ENCODE results near the gene SPNS2.

Gene SPNS2
- long read RNA-seq, donor 1, transcript SPNS2-201 (13 exons, 3,447 nt) = major isoform, 8 of 8 reads
- long read RNA-seq, donor 1, partial matches to known transcripts = 0 of 8 reads
- long read RNA-seq, donor 1, other reads (novel, unspliced or antisense) = 0 of 8 reads
- long read RNA-seq, donor 2, partial matches to known transcripts = 0 of 4 reads
- long read RNA-seq, donor 2, other reads (novel, unspliced or antisense) = 0 of 4 reads
- long read RNA-seq, donor 3, partial matches to known transcripts = 0 of 4 reads
- long read RNA-seq, donor 3, other reads (novel, unspliced or antisense) = 0 of 4 reads
- long read RNA-seq, donor 4 = 0 reads
- long read RNA-seq, donor 5, transcript SPNS2-201 (13 exons, 3,447 nt) = major isoform, 6 of 6 reads
- long read RNA-seq, donor 5, partial matches to known transcripts = 0 of 6 reads
- long read RNA-seq, donor 5, other reads (novel, unspliced or antisense) = 0 of 6 reads
- long read RNA-seq, donor 6, transcript SPNS2-201 (13 exons, 3,447 nt) = major isoform, 9 of 10 reads
- long read RNA-seq, donor 6, partial matches to known transcripts = 0 of 10 reads
- long read RNA-seq, donor 6, other reads (novel, unspliced or antisense) = 0 of 10 reads
- long read RNA-seq, donor 7 = 0 reads
- long read RNA-seq, donor 8, transcript SPNS2-201 (13 exons, 3,447 nt) = major isoform, 6 of 7 reads
- long read RNA-seq, donor 8, partial matches to known transcripts = 0 of 7 reads
- long read RNA-seq, donor 8, other reads (novel, unspliced or antisense) = 0 of 7 reads

DNA sequence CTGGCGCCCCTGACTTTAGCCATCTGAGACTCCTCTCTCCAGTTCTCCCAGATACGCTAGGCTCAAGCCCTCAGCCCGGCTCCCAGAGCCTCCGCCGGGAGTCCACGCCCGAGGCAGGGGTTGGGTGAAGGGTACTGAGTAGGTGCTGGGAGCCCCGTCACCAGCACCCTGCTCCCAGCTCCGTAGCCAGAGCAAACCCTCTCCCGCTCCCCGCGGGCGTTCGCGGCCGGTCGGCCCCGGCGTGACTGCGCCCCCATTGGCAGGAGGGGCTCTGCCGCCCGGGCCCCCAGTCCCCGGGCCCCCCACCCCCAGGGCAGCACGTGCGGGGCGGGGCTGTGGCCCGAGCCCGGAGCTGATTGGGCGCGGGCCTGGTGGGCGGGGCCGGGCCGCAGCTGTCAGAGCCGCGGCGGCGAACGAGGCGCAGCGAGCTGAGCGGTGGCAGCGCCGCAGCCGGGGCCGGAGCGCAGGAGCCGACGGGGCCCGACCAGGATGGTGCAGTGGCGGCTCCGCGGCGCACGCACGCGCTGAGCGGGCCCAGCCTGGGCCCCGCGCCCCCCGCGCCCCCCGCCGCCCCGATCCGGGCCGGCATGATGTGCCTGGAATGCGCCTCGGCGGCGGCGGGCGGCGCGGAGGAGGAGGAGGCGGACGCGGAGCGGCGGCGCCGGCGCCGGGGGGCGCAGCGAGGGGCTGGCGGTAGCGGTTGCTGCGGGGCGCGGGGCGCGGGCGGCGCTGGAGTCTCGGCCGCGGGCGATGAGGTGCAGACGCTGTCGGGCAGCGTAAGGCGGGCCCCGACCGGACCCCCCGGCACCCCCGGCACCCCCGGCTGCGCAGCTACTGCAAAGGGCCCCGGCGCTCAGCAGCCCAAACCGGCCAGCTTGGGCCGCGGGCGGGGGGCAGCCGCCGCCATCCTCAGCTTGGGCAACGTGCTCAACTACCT lies at the start of gene SPNS2:
TSS of gene SPNS2 (plus strand) at position 421 of the 937 bp plus-strand sequence. CDS start at position 588, 167 bp downstream.
- DNase-seq = peak; percentile 61

DNA sequence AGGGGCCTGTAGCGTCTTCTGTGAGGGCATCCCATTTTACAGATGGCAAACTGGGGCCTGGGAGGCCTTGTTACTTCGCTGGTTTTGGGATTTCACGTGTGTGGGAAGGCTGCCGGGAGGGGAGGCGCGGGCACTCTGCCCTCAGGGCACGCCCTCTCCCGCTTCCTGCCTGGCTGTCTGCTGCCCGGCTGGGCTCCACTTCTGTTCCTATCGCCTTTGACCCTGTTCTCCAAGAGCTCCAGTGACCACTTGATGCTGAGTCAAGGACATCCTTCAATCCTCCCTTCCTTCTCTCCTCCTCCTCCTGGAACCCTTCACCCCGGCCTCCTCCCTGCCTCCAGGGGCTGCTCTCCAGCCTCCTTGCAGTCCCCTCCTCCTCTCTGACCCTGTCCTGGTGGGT lies 48.9 kb upstream of the SPNS2 start:
- DNase-seq = no peak

GRCh38 chr17:4450710-4451316 lies 47.9 kb upstream of the SPNS2 start:
- DNase-seq = no peak

DNA sequence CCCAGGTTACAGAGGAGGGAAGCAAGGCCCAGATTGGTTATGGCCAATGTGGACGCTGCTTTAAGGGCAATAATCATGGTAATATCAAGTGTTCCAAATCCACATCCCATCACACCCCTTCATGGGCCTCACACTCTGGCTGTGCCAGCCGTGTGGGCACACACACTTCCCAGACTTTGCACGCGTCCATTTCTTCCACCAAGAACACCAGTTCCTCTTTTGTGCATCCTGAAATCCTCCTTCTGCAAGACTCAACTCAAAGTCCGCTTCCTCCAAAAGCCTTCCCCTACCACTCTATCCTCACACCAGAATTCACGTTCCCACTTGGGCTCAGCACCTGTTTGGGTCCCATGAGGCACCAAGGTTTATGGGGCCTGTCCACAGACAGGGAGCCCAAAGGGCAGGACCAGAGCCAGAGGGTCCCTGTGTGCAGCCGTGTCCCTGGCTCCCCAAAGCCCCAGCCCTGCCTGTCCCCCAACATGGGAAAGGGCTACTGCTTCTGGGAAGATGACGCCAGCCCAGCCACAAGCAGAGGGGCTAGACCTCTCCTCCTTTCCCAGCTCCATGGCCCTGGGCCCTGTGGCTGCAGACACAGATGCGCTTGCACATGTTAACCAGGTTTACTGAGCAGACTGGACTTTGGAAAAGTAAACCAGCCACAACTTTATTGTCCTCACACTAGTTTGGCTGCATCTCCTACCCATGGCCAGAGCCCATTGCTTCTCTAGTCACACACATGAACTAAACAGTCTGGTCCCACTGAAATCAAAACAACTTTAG lies 44.7 kb upstream of the SPNS2 start:
- no peak for DNase-seq

GRCh38 chr17:4460661-4461060 lies 38.0 kb upstream of the SPNS2 start:
- no peak for DNase-seq

DNA sequence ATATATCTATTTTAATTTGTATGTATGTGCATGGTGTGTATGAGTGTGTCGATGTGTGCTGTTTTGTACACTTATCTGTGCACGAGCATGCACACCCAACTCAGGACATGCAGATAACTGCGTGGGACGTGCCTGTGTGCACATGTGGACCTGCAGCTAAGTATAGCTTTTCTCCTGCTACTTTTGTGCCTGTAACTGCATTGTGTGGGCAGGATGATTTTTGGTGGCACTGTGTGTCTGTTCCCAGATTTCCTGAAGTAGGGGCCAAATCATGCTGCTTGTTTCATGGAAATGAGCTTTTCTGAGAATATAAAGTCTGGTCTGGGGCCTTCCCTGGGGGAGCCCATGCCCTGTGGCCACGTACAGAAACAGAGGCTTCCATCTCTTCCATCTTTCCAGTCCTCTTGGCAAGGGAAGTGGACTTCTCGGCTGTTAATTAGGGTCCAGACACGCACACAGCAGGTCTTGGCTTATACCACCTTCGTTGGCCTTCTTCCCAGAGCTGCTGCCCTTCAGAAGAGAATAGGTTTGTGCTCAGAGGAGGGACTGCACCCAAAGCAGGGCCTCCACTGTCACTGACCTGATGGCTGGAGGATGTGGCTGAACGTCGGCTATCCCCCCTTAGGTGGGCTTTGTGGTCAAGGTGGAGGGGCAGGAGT lies 34.7 kb upstream of the SPNS2 start:
- no peak for DNase-seq

DNA sequence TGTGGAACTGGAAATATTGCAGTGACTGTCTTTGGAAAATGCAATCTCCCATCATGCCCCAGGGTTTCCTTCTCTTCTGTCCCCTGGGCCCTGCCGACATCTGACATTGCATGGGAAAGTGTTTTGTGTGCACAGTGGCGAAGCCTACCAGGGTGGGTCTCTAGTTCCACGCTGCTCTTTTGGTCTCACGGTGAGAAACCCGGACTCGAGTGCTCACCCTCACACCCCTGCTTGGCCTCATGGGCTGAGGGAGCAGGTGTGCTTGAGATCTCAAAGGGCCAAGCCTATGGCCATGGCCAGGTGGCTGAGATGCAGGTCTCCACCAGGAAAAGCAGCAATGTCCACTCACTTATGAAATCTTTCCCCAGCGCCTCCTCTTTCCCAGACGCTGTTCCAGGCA lies 32.9 kb upstream of the SPNS2 start:
- DNase-seq = no peak

GRCh38 chr17:4467287-4467686 lies 31.4 kb upstream of the SPNS2 start:
- DNase-seq = no peak

GRCh38 chr17:4469552-4469951 lies 29.1 kb upstream of the SPNS2 start:
- no peak for DNase-seq

DNA sequence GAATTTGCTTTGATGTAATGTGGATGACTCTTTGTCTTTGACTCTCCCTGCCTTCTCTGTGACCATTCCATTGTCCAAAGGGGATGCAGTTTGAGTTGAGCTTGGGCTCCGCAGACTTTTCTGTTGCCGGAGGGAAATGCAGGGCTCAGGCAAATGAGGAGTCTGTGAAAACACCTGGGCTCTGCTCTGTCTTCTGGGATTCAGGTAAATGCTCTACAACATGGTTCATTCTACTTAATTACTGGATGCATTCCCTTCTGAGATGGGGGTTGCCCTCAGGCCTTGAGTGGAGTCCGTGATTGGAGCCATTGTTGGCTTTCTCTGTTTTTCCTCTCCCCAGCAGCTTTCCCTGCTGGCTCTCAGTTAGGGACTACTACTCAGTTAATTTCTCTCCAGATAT lies 26.4 kb upstream of the SPNS2 start:
- DNase-seq = no peak

DNA sequence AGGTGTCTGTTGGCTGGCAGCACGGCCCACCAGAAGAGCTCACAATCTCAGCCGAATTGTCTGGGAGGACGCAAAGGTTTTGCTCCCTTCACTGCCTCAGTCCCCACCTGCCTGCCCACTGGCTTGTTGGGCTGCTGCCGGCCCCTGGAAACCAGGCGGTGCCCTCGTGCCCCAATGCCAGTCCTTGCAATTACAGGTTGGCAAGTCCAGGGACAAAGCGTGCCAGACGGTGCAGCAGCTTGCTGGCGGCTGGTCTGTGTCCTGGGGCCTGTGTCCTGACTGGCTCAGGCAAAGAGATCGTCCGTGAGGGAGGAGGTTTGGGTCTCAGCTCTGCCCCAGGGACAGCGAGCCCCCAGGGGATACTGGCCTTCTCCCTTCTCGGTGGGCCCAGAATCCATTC lies 24.6 kb upstream of the SPNS2 start:
- no peak for DNase-seq

GRCh38 chr17:4475001-4475400 lies 23.7 kb upstream of the SPNS2 start:
- no peak for DNase-seq

- DNase-seq = no peak
Observed at GRCh38 chr17:4475463-4475862, 23.2 kb upstream of the SPNS2 start.

DNA sequence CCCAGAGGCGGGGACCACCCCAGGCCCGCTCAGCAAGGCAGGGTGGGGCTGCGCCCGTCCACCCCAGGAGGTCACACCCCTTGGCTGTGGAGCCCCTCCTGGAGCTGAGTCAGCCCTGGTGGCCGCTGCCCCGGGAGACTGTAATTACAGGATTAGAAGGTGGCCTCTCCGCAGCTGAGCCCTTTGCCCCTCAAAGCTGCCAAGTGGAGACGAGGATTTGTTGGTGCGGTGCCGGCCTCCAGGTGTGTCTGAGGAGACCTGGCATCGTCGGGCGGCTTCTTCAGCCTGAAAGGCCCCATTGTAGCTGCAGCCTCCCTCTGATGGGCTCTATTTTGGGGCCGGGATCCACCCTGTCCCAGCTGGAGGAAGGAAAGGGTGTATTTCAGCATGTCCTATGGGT lies 22.7 kb upstream of the SPNS2 start:
- DNase-seq = no peak

- no peak for DNase-seq
Observed at GRCh38 chr17:4476511-4477070, 22.1 kb upstream of the SPNS2 start.

DNA sequence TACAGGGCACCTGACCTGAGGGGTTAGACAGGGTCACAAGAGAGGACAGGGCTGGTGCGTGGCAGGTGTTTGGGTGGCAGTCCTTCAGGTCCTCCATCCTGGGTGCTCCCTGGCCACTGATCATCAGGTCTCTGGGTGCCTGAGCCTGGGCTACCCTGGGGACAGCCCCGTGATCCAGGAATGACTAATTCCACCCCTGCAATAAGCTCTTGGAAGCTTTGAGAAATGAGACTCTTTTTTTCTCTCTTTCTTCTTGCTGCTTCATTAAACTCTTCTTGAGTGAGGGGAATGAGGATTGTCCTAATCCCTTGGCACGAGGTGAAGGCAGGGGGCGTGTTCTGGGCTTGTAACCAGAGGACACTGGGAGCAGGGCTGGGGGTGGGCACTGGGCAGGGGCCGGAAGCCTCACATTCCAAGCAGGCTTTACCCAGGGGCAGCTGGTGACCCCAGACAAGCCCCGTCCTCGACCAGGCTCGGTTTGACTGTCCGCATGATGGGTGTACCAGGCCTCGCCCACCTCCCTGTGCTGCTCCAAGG lies 21.4 kb upstream of the SPNS2 start:
- no peak for DNase-seq

- DNase-seq = no peak
Observed at GRCh38 chr17:4478318-4478830, 20.3 kb upstream of the SPNS2 start.

DNA sequence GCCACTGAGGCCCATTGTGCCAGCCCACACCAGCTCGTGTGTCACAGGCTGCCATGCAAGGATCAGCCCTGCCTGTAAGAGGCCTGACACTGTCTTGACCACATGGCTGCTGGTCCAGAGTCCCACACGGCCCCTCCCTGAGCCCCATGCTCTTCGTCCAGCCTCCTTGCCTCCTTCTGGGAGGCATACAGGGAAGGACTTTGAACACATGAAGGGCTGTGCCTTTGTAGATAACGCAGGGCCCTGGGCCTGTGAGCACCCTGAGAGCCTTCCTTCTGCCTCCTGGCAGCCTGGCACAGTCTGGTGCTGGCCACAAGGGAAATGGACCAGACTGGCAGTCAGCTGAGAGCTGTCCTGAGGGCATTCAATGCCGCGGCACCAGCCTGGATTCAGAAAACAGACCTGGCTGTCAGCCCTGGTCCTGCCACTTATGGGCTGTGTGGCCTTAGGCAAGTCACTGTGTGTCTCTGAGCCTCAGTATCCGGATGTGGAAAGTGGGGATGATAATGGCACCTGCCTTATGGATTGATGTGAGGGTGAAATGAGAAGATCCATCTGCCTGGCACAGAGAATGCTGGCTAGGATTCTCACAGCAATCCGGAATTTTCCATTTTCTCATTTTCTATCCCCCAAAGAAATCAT lies 19.2 kb upstream of the SPNS2 start:
- no peak for DNase-seq

GRCh38 chr17:4479982-4480751 lies 18.5 kb upstream of the SPNS2 start:
- peak; percentile 52 for DNase-seq
